Hepatocyte (in vitro differentiated cells): ENCODE measurements around the gene PTDSS2. TPM values are rescaled to one million over a fixed set of nuclear protein-coding genes. Genes with fewer than 3 reads are reported as not detected.
A peak's percentile ranks its signal among the peaks of the same experiment; 100 is the strongest.

Experiments used
- DNase-seq: peaks from one replicate; pipeline ENCODE4 v3.0.0-alpha.2; 2016; ENCODE audit warnings: low spot score
- H2AFZ ChIP-seq: fragments of 200-600 bp; sonication (generic); 2 replicates; pipeline ENCODE4 v1.6.0; 2016; ENCODE audit warnings: antibody characterized with exemption, mild to moderate bottlenecking
- H3K27ac ChIP-seq: fragments of 200-600 bp; sonication (generic); 2 replicates; pipeline ENCODE4 v1.5.1; 2016; ENCODE audit warnings: mild to moderate bottlenecking
- H3K27me3 ChIP-seq: fragments of 200-600 bp; sonication (generic); 2 replicates; pipeline ENCODE4 v1.6.1; 2016
- H3K36me3 ChIP-seq: fragments of 200-600 bp; sonication (generic); replicated peaks from 2 replicates; pipeline ENCODE4 v1.5.1; 2016; ENCODE audit warnings: low read depth; ENCODE audit not compliant: insufficient read depth
- H3K4me1 ChIP-seq: fragments of 200-600 bp; sonication (generic); 2 replicates; pipeline ENCODE4 v1.5.1; 2016; ENCODE audit warnings: mild to moderate bottlenecking, moderate library complexity; ENCODE audit not compliant: insufficient read depth
- H3K4me2 ChIP-seq: fragments of 200-600 bp; sonication (generic); 2 replicates; pipeline ENCODE4 v1.6.0; 2016
- H3K4me3 ChIP-seq: fragments of 200-600 bp; sonication (generic); 2 replicates; pipeline ENCODE4 v1.5.1; 2016; ENCODE audit warnings: mild to moderate bottlenecking
- H3K79me2 ChIP-seq: fragments of 200-600 bp; sonication (generic); 2 replicates; pipeline ENCODE4 v1.6.0; 2017; ENCODE audit warnings: mild to moderate bottlenecking
- H3K9me2 ChIP-seq: fragments of 200-600 bp; sonication (generic); replicated peaks from 2 replicates; pipeline ENCODE4 v1.6.0; 2017; ENCODE audit warnings: mild to moderate bottlenecking; ENCODE audit not compliant: insufficient read depth
- H3K9me3 ChIP-seq: fragments of 200-600 bp; sonication (generic); 2 replicates; pipeline ENCODE4 v1.5.1; 2016; ENCODE audit warnings: low read depth, mild to moderate bottlenecking
- H4K20me1 ChIP-seq: fragments of 200-600 bp; sonication (generic); 2 replicates; pipeline ENCODE4 v1.6.0; 2016; ENCODE audit warnings: mild to moderate bottlenecking; ENCODE audit not compliant: insufficient read depth, poor library complexity, severe bottlenecking
- CTCF ChIP-seq: fragments of 200-600 bp; sonication (generic); IDR thresholded peaks from 2 replicates; pipeline ENCODE4 v1.5.1; 2016; ENCODE audit warnings: antibody characterized with exemption, mild to moderate bottlenecking; ENCODE audit not compliant: poor library complexity
- EZH2 ChIP-seq: fragments of 200-600 bp; sonication (generic); IDR thresholded peaks from 2 replicates; pipeline ENCODE4 v1.6.1; 2016; ENCODE audit warnings: antibody characterized with exemption, mild to moderate bottlenecking, borderline replicate concordance
- EZH2phosphoT487 ChIP-seq: fragments of 200-600 bp; sonication (generic); IDR thresholded peaks from one replicate; pipeline ENCODE4 v1.6.1; 2018; ENCODE audit warnings: antibody characterized with exemption, mild to moderate bottlenecking, low read depth, moderate library complexity; ENCODE audit not compliant: unreplicated experiment, severe bottlenecking
- WGBS: methylation state at CpG from one replicate; pipeline ENCODE4 v1.1.6; 2016; ENCODE audit warnings: low lambda C conversion rate; ENCODE audit errors: missing lambda C conversion rate; 5-methylcytosine and 5-hydroxymethylcytosine counted together
- polyA plus RNA-seq: library from polyadenylated mRNA; unstranded; fragments of >200 nt; fragmentation: Nextera tagmentation; extraction: Ambion mirVana; gene quantifications from 2 replicates; pipeline ENCODE4 v1.2.1, GENCODE V29; 2016
- total RNA-seq: library from RNA; depleted of rRNA; stranded (reverse); fragments of >200 nt; gene quantifications from 2 replicates; pipeline ENCODE4 v1.2.3, GENCODE V29; 2014

Gene PTDSS2
- total and polyA plus RNA-seq, 2 experiments from 2014 or later = 31.5 to 50.8 TPM

DNA sequence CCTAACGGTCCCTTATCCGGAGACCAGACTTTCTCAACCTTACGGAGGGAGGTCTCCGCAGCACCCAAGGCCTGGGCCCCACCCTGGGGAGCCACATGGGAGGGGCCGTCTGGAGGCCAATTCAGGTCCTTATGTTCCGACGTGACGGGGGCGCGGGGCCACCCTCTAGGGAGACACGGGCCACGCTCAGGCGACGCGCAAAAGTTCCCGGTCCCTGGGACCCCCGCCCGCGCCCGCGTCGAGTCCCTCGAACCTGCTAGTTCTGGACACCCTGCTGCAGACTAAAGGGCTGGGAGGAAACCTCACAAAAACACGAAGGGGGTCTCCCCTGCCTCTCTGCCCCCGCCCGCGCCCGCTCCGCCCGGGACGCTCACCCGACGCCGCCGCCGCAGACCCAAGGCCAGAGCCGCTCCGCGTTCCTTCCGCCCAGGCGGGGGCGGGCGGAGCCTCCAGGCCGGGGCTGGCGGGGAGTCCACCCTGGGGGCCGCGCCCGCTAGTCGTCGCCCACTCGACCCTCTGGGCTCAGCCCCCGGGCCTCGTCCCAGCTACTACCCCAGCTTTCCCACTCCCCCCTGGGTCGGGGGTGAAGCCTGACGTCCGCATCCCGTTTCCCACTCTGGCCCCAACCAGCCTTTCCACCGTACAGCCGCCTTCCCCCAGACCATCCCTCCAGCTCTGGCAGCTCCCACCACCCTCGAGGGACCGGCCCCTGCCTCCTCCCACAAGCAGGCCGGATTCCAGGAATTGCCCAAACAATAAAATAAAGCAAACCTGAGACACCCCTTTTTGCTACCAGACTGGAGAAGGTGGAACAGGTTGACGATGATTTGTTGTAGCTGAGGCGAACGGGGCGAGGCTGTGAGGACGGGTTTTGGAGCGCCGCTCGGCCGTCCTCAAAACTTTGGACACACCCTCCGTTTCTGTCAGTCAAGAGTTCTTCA is 54.2 kb downstream of the PTDSS2 start:
- Histone ChIP-seq H3K9me2 (no peaks in the 10 kb centered on the region), H3K79me2 (peaks cover 59% of the 10 kb centered on the region), H3K4me3 (no peak overlapping the region), H2AFZ (no peak overlapping the region), H3K27me3 (no peaks in the 10 kb centered on the region), H3K4me2 (peak overlapping the region; percentile 88), H4K20me1 (peaks cover 12% of the 10 kb centered on the region), H3K9me3 (no peaks in the 10 kb centered on the region), H3K4me1 (peaks cover 16% of the 10 kb centered on the region), H3K27ac (no peak overlapping the region), H3K36me3 (no peaks in the 10 kb centered on the region)
- TF ChIP-seq EZH2 (no peak), EZH2phosphoT487 (no peak), CTCF (no peak)
- peak; percentile 5 for DNase-seq
- 94% methylated on average over 38 of the region's 72 CpGs for WGBS

DNA sequence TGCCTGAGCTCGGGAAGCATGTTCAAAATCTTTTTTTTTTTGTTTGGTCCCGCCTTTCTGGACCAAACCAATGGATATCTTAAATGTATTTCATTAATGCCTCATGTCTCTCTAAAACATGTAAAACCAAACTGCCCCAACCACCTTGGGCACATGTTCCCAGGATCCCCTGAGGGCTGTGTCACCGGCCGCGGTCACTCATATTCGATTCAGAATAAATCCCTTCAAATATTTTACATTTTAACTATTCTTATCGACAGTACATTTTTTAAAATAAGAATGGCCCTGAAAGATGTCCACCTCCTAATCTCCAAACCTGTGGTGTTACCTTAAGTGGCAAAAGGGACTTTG is 54.9 kb downstream of the PTDSS2 start:
- no peaks in the 10 kb centered on the region for H3K9me2 ChIP-seq

GRCh38 chr11:506238-506994 is 56.3 kb downstream of the PTDSS2 start:
- TF ChIP-seq EZH2phosphoT487 = no peak
- no peak for TF ChIP-seq CTCF
- no peak for TF ChIP-seq EZH2
- Histone ChIP-seq H3K79me2 (peaks cover 60% of the 10 kb centered on the region), H3K4me3 (peak overlapping the region; percentile 76), H3K27me3 (no peaks in the 10 kb centered on the region), H4K20me1 (peaks cover 8% of the 10 kb centered on the region), H3K9me3 (no peaks in the 10 kb centered on the region), H3K4me1 (peaks cover 16% of the 10 kb centered on the region), H3K9me2 (no peaks in the 10 kb centered on the region), H3K36me3 (no peaks in the 10 kb centered on the region), H2AFZ (peak overlapping the region; percentile 51), H3K27ac (peak overlapping the region; percentile 100), H3K4me2 (peak overlapping the region; percentile 95)
- WGBS = under 1% methylated on average over 52 of the region's 71 CpGs
- peak; percentile 99 for DNase-seq

More for the DNA sequence above, 54.9 kb downstream of the PTDSS2 start:
- peaks cover 16% of the 10 kb centered on the region for H3K4me1 ChIP-seq
- DNase-seq = no peak
- peaks cover 12% of the 10 kb centered on the region for H4K20me1 ChIP-seq
- H3K79me2 ChIP-seq = peaks cover 59% of the 10 kb centered on the region
- no peak overlapping the region for H2AFZ ChIP-seq
- H3K36me3 ChIP-seq = no peaks in the 10 kb centered on the region
- H3K27ac ChIP-seq = peak overlapping the region; percentile 100
- H3K9me3 ChIP-seq = no peaks in the 10 kb centered on the region
- TF ChIP-seq CTCF (no peak), EZH2 (no peak), EZH2phosphoT487 (no peak)
- H3K4me3 ChIP-seq = no peak overlapping the region
- no peaks in the 10 kb centered on the region for H3K27me3 ChIP-seq
- 95% methylated on average over 7 of the region's 7 CpGs for WGBS
- H3K4me2 ChIP-seq = peak overlapping the region; percentile 88
